GM19467 (cell line): ENCODE results near the gene GATAD2A.
"Not testable (repeated sequence)": the region's sequence is repeated elsewhere in the genome, so short reads cannot be mapped to it uniquely, and the experiment has no call there.

Experiments
- ATAC-seq: cut with Tn5 transposase; IDR thresholded peaks from one replicate; pipeline ENCODE4 v1.9.1; 2021; ENCODE audit warnings: mild to moderate bottlenecking, moderate library complexity; ENCODE audit not compliant: unreplicated experiment

The GATAD2A gene

GRCh38 chr19:19463348-19464117 lies 58.1 kb downstream of the GATAD2A start:
- ATAC-seq, result no peak

- no peak for ATAC-seq
Measured at GRCh38 chr19:19464339-19465098, 59.0 kb downstream of the GATAD2A start.

DNA sequence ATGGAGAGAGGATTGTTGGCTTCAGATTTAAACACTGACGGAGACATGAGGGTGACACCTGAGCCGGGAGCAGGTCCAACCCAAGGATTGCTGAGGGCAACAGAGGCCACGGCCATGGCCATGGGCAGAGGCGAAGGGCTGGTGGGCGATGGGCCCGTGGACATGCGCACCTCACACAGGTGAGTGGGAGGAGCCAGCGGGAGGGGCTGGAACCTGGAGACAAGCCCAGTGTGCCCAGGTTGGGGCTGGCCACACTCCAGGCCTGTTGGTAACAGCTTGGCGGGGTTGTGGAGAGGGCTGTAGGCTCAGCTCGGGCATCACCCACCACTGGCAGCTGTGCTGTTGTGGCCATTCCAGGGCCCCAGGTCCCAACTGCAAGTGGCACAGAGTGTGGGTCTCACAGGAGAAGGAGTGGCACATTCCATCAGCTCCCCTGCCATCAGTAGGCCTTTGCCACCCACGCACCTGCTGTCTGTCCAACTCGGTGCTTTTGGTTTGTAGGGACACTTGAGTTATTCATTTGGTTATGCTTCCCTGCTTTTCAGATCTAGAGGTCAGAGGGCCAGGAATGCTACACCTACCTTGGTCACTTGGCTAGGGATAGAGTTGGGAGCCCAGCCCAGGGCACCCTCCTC lies 60.1 kb downstream of the GATAD2A start:
- ATAC-seq, result no peak

- no peak for ATAC-seq
Measured at GRCh38 chr19:19466201-19466600, 60.7 kb downstream of the GATAD2A start.

DNA sequence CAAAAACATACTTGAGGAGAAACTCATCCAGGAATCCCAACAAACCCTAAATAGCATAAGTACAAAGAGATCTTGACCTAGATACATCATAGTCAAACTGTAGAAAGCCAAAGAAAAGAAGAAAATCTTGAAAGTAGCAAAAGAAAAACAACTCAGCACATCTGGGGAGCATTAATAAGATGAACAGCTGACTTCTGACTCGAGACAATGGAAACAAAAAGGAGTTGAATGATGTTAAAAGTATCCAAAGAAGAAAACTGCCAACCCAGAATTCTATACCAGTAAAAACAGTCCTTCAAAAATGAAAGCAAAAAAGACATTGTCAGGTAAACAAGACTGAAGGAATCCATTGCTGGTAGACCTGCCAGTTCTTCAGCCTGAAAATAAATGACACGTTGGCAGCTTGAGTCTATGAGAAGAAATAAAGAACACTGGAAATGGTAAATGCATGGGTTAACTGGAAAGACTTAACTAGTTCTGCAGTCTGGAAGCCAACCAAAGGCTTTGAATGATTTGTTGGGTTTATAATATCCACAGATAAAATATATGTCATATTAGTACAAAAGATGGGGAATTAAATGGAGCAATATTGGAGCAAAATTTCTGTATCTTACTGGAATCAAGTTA lies 63.1 kb downstream of the GATAD2A start:
- no peak for ATAC-seq

DNA sequence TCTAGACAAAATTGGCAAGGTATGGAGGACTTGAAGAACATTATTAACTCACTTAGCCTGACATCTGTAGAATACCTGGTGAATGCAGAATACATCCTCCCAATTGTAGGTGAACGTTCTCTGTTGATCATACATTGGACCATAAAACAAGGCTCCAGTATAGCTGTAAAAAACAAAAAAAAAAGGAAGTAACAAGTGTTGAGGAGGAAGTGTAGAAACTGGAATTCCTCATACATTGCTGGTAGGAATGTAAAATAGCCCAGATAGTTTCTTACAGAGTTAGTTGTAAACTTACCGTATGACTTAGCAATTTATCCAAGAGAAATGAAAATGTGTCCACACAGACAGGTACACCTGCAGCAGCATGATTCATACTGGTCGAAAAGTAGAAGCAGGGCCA lies 65.1 kb downstream of the GATAD2A start:
- no peak for ATAC-seq

DNA sequence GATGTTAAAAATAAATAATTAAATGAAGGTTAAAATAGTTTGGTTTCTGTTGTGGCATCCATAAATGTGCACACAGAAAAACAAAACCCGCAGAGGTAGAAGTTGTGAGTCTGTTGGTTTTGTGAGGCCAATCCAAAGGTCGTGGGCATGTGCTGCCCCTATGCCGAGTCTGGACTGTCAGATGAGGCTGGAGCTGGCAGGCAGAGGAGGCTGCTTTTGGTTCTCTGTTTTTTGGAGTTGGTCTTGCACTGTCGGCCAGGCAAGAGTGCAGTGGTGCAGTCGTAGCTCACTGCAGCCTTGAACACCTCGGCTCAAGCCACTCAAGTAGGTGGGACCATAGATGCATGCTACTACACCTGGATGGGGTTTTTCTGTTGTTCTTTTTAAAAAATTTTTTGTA lies 66.2 kb downstream of the GATAD2A start:
- no peak for ATAC-seq

GRCh38 chr19:19472106-19472505 lies 66.6 kb downstream of the GATAD2A start:
- not testable (repeated sequence) for ATAC-seq

- no peak for ATAC-seq
Measured at GRCh38 chr19:19475015-19475765, 69.7 kb downstream of the GATAD2A start.

DNA sequence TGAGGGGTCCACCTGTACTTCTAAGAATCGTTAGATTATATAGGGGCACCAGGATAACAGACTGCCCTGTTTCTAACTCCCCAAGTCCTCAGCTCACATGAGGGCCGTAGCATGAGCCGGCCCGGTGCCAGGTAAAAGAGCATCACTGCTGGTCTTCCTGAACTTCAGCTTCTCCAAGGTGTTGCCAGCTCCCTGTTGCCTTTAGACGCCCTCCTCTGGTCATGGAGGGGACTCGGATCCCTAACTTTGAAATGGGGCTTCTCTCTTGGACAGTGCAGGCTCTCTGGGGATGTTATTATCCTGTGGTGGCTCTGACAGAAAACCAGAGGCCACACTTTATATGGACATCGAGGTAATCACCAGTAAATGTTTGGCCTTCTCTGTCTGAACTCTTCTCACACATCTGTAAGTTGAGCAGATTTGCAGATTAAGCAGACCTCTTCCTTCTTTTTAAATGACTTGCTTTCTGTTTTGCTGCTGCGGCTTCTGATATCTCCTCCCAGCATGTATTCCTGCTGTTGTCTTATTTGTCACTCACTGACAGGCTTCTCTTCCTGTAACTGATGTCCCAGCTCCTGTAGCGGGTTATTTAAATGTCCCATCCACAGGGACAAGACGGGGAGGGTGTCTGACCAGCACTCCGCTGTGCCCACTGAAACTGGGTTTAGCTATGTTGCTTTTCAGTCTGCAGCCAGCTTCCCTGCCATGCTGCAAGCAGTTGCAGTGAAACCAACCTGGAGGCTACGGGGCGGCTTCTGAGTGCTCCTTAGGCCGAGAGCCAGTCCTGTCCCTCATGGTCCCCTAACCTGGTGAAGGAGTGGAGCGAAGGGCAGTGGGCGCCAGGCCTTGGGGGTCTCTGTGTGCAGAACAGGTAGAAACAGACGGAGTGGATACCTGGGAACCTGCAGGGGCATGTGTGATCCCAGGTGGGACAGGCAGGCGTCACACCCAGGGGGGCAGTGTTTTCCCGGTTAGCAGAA lies 70.7 kb downstream of the GATAD2A start:
- no peak for ATAC-seq

- no peak for ATAC-seq
Measured at GRCh38 chr19:19477705-19478383, 72.4 kb downstream of the GATAD2A start.

- no peak for ATAC-seq
Measured at GRCh38 chr19:19480688-19481087, 75.2 kb downstream of the GATAD2A start.

GRCh38 chr19:19482809-19483596 lies 77.5 kb downstream of the GATAD2A start:
- ATAC-seq, result no peak

DNA sequence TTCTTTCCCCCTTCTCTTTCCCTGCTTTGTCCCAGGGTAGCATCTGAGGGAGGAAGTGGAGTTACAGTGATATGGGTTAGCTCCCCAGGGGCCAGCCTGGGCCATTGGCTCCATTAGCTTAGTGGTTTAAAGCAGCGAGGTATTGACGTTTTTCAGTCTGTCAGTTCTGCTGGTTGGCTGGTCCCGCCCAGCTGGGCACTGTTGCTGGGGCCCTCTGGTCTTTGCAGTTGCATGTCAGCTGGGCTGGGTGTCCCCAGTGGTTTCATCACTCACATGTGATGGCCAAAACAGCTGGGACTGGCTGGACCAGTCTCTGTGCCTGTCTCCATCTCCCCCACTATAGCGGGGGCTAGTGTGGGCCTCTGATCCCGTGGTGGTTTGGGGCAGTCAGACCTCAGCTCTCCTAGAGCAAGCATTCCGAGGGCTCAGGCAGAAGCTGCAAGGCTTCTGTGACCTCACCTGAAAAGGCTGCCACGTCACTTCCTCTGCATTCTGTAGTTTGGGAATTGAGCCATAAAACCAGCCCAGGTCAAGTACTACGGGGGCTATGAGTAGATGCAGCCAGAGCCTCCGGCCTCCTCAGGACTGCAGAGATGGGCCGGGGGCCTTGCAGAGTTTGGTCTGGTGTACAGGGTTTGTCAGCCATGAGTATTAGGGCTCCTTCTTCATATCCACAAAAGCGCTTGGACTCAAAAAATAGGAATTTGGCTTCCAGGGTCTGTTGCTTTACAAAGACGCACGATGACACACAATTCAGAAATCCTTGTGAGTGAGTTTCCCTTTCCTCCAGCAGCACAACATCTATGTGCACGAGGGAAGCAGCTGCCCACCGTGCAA lies 79.9 kb downstream of the GATAD2A start:
- no peak for ATAC-seq

DNA sequence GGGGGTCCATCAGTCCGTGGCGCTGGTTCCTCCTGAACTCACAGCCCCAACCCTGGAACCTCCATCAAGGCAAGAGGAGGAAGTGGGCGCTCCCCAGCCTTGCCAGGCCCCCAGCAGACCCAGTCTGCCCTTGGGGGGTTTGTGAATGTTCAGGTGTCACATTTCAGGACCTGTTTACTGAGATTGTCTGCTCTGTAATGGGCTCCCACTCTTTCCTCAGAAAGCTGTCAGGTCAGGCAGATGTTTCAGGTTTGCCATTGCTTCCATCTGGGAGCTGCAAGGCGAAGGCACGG lies 80.5 kb downstream of the GATAD2A start:
- ATAC-seq, result no peak

DNA sequence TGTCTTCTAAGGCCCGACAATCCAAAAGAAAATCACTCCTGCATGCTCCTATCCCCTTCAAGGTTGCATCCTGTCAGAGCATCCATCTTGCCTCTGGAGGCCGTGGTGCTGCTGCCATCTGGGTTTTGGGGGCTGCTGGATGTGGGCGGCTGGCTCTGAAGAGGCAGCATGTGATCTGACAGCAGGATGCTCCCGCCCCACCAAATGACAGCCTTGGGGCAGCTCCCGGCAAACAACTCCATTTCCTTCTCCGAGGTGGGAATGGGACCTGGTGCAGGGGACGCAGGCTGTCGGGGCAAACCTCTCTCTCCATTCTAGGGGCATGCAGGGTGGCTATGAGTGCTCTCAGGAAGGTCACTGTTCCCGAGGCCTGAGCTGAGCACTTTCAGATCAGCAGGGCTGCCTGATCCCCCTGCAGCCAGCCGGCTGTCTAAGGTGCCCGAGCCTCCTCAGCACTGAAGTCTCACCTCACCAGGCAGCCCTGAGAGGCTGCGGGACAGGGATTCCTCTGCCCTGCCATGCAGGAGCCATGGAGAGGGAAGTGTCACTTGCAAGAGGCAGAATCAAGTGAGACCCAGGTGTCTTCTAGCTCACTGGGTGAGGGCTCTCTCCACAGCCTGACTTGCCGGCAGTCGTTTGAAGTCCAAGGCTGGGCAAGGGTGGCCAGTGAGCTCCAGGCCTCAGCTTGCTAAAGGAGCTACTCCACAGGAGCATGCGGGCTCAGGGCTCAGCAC lies 81.0 kb downstream of the GATAD2A start:
- ATAC-seq, result no peak
